ENCODE measurements around the gene ZBTB14.

ZBTB14 gene

GRCh38 chr18:5305835-5306234 lies 10.3 kb upstream of the ZBTB14 start:
- DNase-seq, result no peak
- TF ChIP-seq, protein P1, sequence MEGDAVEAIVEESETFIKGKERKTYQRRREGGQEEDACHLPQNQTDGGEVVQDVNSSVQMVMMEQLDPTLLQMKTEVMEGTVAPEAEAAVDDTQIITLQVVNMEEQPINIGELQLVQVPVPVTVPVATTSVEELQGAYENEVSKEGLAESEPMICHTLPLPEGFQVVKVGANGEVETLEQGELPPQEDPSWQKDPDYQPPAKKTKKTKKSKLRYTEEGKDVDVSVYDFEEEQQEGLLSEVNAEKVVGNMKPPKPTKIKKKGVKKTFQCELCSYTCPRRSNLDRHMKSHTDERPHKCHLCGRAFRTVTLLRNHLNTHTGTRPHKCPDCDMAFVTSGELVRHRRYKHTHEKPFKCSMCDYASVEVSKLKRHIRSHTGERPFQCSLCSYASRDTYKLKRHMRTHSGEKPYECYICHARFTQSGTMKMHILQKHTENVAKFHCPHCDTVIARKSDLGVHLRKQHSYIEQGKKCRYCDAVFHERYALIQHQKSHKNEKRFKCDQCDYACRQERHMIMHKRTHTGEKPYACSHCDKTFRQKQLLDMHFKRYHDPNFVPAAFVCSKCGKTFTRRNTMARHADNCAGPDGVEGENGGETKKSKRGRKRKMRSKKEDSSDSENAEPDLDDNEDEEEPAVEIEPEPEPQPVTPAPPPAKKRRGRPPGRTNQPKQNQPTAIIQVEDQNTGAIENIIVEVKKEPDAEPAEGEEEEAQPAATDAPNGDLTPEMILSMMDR (IDR thresholded peaks at IDR 0.05; ENCODE audit: low read length), result no peak
- TF ChIP-seq EZH2phosphoT487 (IDR thresholded peaks at IDR 0.05; ENCODE audit: low read length) (no peak), EZH2 (optimal IDR thresholded peaks at IDR 0.05; ENCODE audit: low read depth, low read length) (no peak)
- peaks cover 8% of the 10 kb centered on the region for H3K4me1 ChIP-seq (ENCODE audit: low read length)
- H3K9me2 ChIP-seq (replicated peaks; ENCODE audit: insufficient read depth, low read length), result no peaks in the 10 kb centered on the region
- no peak overlapping the region for H3K27ac ChIP-seq (ENCODE audit: low read length)
- H3K36me3 ChIP-seq (replicated peaks; ENCODE audit: insufficient read depth, low read length), result no peaks in the 10 kb centered on the region
- no peak overlapping the region for H3K9ac ChIP-seq (ENCODE audit: low read length)
- H4K20me1 ChIP-seq (ENCODE audit: insufficient read depth, low read length), result no peaks in the 10 kb centered on the region
- H3K9me3 ChIP-seq (replicated peaks; ENCODE audit: insufficient read depth, low read length), result no peaks in the 10 kb centered on the region
- H3K79me2 ChIP-seq (ENCODE audit: low read length), result no peaks in the 10 kb centered on the region
- no peak overlapping the region for H2AFZ ChIP-seq (ENCODE audit: low read length)
- H3F3A ChIP-seq (ENCODE audit: insufficient read depth, low read length), result peaks cover 5% of the 10 kb centered on the region; the same call in 1 of the 2 replicates
- H3K27me3 ChIP-seq (replicated peaks; ENCODE audit: insufficient read depth, low read length), result no peaks in the 10 kb centered on the region
- H3K4me2 ChIP-seq (ENCODE audit: low read depth, low read length), result no peak overlapping the region
- no peak overlapping the region for H3K4me3 ChIP-seq (ENCODE audit: low read length)

- no peak for DNase-seq
- no peak overlapping the region for H3K27ac ChIP-seq (ENCODE audit: low read length)
- H3F3A ChIP-seq (ENCODE audit: insufficient read depth, low read length), result peaks cover 5% of the 10 kb centered on the region; the same call in 1 of the 2 replicates
- TF ChIP-seq, protein P1 (IDR thresholded peaks at IDR 0.05; ENCODE audit: low read length), result no peak
- no peak for TF ChIP-seq EZH2phosphoT487 (IDR thresholded peaks at IDR 0.05; ENCODE audit: low read length)
- TF ChIP-seq EZH2 (optimal IDR thresholded peaks at IDR 0.05; ENCODE audit: low read depth, low read length), result no peak
- no peaks in the 10 kb centered on the region for H3K9me3 ChIP-seq (replicated peaks; ENCODE audit: insufficient read depth, low read length)
- H3K4me1 ChIP-seq (ENCODE audit: low read length), result no peaks in the 10 kb centered on the region
- H3K4me2 ChIP-seq (ENCODE audit: low read depth, low read length), result no peak overlapping the region
- no peaks in the 10 kb centered on the region for H3K27me3 ChIP-seq (replicated peaks; ENCODE audit: insufficient read depth, low read length)
- no peaks in the 10 kb centered on the region for H3K36me3 ChIP-seq (replicated peaks; ENCODE audit: insufficient read depth, low read length)
- H3K79me2 ChIP-seq (ENCODE audit: low read length), result no peaks in the 10 kb centered on the region
- no peak overlapping the region for H3K4me3 ChIP-seq (ENCODE audit: low read length)
- H4K20me1 ChIP-seq (ENCODE audit: insufficient read depth, low read length), result no peaks in the 10 kb centered on the region
- H3K9ac ChIP-seq (ENCODE audit: low read length), result no peak overlapping the region
- H3K9me2 ChIP-seq (replicated peaks; ENCODE audit: insufficient read depth, low read length), result no peaks in the 10 kb centered on the region
- H2AFZ ChIP-seq (ENCODE audit: low read length), result no peak overlapping the region
Observed at GRCh38 chr18:5304232-5304631, 8.7 kb upstream of the ZBTB14 start.

DNA sequence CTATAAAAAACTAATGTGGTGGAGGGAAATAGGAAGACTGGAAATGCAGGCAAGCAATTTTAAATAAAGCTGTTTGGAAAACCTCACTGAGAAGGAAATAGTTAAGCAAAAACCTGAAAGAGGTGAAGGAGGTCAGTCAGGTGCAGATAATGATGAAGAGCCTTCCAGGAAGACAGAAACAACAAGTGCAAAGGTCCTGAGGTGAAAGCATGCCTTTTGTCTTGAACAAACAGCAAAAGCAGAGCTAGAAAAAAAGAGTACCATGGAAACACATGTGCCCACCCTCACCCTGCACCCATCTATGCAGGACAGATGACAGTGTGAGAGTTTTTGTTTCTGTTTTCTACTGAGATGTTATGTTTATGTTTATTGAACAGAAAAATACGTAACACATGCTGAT lies 8.1 kb upstream of the ZBTB14 start:
- no peak for DNase-seq
- no peaks in the 10 kb centered on the region for H4K20me1 ChIP-seq (ENCODE audit: insufficient read depth, low read length)
- H3K4me1 ChIP-seq (ENCODE audit: low read length), result no peaks in the 10 kb centered on the region
- H3K9ac ChIP-seq (ENCODE audit: low read length), result no peak overlapping the region
- H3K4me2 ChIP-seq (ENCODE audit: low read depth, low read length), result no peak overlapping the region
- H3K27ac ChIP-seq (ENCODE audit: low read length), result no peak overlapping the region
- H3K4me3 ChIP-seq (ENCODE audit: low read length), result no peak overlapping the region
- H3K9me2 ChIP-seq (replicated peaks; ENCODE audit: insufficient read depth, low read length), result no peaks in the 10 kb centered on the region
- H3K36me3 ChIP-seq (replicated peaks; ENCODE audit: insufficient read depth, low read length), result no peaks in the 10 kb centered on the region
- peaks cover 5% of the 10 kb centered on the region; the same call in 1 of the 2 replicates for H3F3A ChIP-seq (ENCODE audit: insufficient read depth, low read length)
- H2AFZ ChIP-seq (ENCODE audit: low read length), result no peak overlapping the region
- H3K79me2 ChIP-seq (ENCODE audit: low read length), result no peaks in the 10 kb centered on the region
- no peak for TF ChIP-seq EZH2phosphoT487 (IDR thresholded peaks at IDR 0.05; ENCODE audit: low read length)
- no peak for TF ChIP-seq EZH2 (optimal IDR thresholded peaks at IDR 0.05; ENCODE audit: low read depth, low read length)
- TF ChIP-seq, protein P1 (IDR thresholded peaks at IDR 0.05; ENCODE audit: low read length), result no peak
- H3K9me3 ChIP-seq (replicated peaks; ENCODE audit: insufficient read depth, low read length), result no peaks in the 10 kb centered on the region
- H3K27me3 ChIP-seq (replicated peaks; ENCODE audit: insufficient read depth, low read length), result no peaks in the 10 kb centered on the region

Data from MM.1S (cell line).